Epithelial cell of esophagus (primary cell): Measurements from ENCODE around the gene EGFL8.

Experiments used
- DNase-seq: peaks from one replicate; pipeline ENCODE4 v3.0.0; 2010; ENCODE audit warnings: low read depth
- H3K4me3 ChIP-seq: 2 replicates; pipeline ENCODE4 v1.5.1; 2011; ENCODE audit warnings: mild to moderate bottlenecking, low read length, control low read depth
- TF ChIP-seq, protein P1 (sequence below): IDR thresholded peaks from 2 replicates; pipeline ENCODE4 v1.5.1; 2011; ENCODE audit warnings: low read depth, mild to moderate bottlenecking, low read length, control low read depth, inconsistent platforms; ENCODE audit not compliant: insufficient read depth; ENCODE audit errors: missing control alignments

The EGFL8 gene

DNA sequence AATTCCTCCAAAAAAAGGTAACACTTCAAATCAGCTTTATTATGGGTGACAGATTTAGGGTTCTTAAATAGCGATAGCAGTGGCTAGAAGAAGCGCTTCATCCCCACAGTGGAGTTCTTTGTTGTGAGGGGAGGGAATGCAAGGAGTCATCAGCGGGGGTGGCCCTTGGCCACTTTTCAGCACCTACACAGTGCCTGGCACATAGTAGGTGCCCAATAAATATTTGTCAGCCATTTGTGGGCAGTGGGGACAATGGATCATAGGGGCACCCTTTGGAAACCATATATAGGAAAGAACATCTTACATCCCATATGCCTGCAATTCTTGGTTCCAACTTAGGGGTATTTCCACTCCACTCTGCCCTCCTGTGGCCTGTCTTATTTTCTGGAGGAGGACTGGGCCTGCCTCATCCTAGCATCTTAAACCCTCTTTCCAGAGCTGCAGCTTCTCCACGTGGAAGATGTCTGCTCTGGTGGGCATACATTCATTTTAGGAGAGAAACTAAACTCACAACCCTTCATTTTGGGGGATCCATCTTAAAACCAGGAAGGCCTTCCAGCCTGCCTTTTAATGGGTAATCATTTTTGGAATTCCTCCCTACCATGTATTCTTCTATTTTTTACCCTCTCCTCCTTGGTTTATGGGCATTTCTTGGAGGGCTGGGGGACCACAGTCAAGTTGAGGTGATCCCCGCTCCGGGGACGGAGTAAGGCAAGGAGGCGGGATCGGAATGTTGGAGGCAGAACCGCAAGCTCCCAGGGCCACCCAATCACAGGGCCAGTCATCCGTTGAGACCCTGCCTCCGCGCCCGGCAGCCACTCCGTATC, 30.6 kb downstream of the EGFL8 start:
- DNase-seq, result peak; percentile 63
- TF ChIP-seq, protein P1, sequence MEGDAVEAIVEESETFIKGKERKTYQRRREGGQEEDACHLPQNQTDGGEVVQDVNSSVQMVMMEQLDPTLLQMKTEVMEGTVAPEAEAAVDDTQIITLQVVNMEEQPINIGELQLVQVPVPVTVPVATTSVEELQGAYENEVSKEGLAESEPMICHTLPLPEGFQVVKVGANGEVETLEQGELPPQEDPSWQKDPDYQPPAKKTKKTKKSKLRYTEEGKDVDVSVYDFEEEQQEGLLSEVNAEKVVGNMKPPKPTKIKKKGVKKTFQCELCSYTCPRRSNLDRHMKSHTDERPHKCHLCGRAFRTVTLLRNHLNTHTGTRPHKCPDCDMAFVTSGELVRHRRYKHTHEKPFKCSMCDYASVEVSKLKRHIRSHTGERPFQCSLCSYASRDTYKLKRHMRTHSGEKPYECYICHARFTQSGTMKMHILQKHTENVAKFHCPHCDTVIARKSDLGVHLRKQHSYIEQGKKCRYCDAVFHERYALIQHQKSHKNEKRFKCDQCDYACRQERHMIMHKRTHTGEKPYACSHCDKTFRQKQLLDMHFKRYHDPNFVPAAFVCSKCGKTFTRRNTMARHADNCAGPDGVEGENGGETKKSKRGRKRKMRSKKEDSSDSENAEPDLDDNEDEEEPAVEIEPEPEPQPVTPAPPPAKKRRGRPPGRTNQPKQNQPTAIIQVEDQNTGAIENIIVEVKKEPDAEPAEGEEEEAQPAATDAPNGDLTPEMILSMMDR, result peak; percentile 60
- peak overlapping the region; percentile 62 for H3K4me3 ChIP-seq

DNA sequence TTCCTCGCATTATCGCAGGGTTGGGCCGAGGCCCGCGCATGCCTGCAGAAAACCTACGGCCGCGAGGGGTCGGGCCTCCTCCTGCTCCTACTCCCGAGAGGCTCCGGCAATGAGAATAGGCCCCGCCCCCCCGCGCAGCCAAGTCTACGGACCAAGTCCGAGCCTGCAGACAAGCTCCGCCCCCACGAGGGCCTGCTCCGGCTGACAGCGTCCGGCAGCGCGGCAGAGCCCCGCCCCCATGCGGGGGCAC, 31.2 kb downstream of the EGFL8 start:
- TF ChIP-seq, protein P1, result peak; percentile 60
- peak overlapping the region; percentile 96 for H3K4me3 ChIP-seq
- peak; percentile 100 for DNase-seq

DNA sequence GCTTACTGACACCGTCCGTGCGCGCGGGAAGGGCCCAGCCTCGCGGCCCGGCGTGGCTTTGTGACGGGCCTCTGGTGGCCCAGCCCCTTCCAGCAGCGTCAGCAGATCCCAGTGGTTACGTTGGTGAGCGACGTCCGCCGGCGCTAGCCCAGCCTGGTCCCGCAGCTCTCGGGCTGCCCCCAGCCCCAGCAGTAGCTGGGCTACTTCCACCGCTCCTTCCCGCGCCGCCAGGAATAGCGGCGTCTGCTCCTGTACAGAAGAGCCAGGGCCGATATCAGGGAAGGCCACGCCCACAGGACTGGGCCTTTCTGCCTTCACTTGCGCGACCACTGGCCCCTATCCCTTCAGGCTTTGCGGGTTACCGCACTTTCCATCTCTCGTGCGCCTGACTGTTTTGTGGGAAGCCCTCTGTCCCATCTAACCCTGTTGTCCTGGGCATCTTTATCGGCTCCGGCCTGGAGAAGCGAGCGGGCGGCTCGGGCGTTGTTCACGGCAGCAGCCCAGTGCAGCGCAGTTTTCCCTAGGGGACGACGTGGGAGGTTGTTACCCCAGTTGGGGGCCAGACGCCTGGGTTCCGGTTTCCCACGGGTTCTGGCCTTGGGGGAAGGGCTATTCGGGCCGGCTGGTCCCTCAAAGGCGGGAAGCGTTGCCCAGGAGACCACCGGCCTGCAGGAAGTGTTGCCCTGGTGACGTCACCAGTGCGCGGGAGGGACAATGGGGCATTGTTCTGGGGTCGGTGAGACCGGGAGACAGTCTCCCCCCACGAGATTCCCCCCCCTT, 31.7 kb downstream of the EGFL8 start:
- TF ChIP-seq, protein P1, result no peak
- peak; percentile 40 for DNase-seq
- H3K4me3 ChIP-seq, result peak overlapping the region; percentile 96

DNA sequence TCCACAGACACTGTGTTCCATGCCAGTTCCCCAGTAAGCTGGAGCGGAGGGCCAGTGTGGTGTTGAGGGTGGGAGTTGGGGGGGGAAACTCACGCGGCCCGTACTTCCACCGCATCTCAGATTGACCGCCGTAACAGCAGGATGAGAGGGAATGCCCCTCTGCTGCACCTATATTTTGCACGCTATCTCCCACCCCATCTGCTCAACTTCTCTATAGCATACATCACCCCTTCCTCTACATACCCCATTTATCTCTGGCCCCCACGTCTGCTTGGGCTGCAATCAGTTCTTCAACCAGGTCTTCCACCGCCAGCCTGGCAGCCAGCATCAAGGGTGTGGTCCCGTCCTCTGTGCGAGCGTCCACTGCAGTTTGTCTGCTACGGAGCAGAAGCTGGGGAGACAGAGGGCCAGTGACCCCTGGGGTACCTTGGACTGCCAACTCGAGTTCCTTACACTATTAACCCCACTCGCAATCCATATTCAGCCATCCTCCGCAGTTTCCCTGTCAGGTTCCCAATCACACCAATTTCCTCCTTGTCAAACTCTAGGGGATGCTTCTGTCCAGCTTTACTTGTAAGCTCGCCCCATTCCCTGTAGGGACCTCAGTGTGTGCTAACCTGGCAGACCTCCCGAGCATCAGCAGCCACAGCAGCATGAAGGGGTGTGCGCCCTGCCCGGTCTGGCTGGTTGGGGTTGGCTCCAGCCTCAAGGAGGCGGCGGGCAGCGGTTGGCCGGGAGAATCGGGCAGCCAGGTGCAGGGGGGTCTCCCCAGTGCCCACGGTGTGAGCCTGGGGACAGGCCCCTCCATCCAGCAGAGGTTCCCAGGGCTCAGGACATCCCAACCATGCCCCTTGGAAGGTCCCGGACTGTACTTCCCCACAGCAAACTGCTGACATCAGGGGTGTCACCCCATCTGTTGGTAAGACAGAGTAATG, 32.6 kb downstream of the EGFL8 start:
- TF ChIP-seq, protein P1, result no peak
- peak overlapping the region; percentile 96 for H3K4me3 ChIP-seq
- no peak for DNase-seq

DNA sequence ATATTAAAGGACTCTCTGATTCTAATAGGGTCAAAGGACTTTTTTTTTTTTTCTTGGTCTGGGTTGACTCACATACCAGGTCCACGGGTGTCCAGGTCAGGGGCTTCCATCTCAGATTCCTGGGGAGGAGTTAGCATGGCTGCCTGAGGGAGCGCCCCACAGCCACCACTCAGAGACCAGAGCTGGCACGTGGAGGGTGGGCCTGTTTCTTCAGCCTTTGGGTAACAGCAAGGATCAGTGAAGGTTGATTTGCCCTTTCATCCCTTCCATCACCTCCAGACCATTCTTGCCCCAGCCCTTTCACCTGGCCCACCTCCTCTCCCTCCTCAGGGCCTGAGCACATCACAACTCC, 33.9 kb downstream of the EGFL8 start:
- no peak overlapping the region for H3K4me3 ChIP-seq
- DNase-seq, result no peak
- TF ChIP-seq, protein P1, result no peak

DNA sequence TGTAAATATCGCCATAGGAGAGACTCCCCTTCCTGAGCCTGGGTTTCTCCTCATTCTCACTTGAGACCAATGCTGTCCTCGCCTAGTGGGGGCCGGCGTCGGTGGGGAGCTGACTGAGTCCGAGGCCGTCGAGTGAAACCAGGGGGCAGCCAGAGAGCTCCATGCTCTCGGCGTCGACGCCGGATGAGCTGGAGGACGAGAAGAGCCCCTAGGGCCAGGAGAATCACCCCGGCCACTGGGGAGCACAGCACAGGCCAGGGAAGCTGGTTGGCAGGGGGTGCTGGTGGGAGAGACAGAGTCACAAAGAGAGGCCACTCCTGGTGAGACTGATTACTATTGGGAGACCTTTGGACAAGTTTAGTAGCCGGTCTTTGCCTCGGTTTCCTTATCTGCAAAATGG, 34.5 kb downstream of the EGFL8 start:
- H3K4me3 ChIP-seq, result no peak overlapping the region
- TF ChIP-seq, protein P1, result no peak
- no peak for DNase-seq
